PC-3 (cell line): Measurements from ENCODE around the gene PYGM. TPM values are rescaled to one million over a fixed set of nuclear protein-coding genes. Genes with fewer than 3 reads are reported as not detected.

Experiments used
- ATAC-seq: fragments of 200-7000 bp; cut with Tn5 transposase; 2 replicates; pipeline ENCODE4 v1.9.1; 2020; ENCODE audit warnings: mild to moderate bottlenecking, moderate library complexity
- BruUV-seq: library from RNA; stranded (reverse); fragments of 400-500 nt; replicated peaks from 2 replicates; lab custom pipeline; 2021; lab: Mats Ljungman, UMichigan
- CTCF ChIA-PET: fragments of 300-600 bp; sonication (Branson Sonifier 250); formaldehyde crosslinking; loops from one replicate; lab custom pipeline; 2022; ENCODE audit warnings: antibody characterized with exemption; lab: Charles Lee
- POLR2A ChIA-PET: fragments of 300-600 bp; sonication (Branson Sonifier 250); formaldehyde crosslinking; loops from one replicate; lab custom pipeline; 2022; ENCODE audit warnings: antibody characterized with exemption; ENCODE audit not compliant: unreplicated experiment; lab: Charles Lee
- DNase-seq: peaks from one replicate; pipeline ENCODE4 v3.0.0-alpha.2; 2015
- H2AFZ ChIP-seq: fragments of 300-600 bp; sonication (generic); 2 replicates; pipeline ENCODE4 v1.6.0; 2016; ENCODE audit warnings: antibody characterized with exemption, low read length
- H3F3A ChIP-seq: fragments of 300-600 bp; sonication (generic); one replicate; pipeline ENCODE4 v1.6.0; 2017; ENCODE audit warnings: antibody characterized with exemption, low read length, control low read depth, mild to moderate bottlenecking; ENCODE audit not compliant: unreplicated experiment
- H3K27ac ChIP-seq: fragments of 300-600 bp; sonication (generic); 2 replicates; pipeline ENCODE4 v1.5.1; 2016; ENCODE audit warnings: mild to moderate bottlenecking, low read length
- H3K27me3 ChIP-seq: fragments of 300-600 bp; sonication (generic); 2 replicates; pipeline ENCODE4 v1.6.1; 2016; ENCODE audit warnings: low read length, mixed read lengths
- H3K36me3 ChIP-seq: fragments of 300-600 bp; sonication (generic); 2 replicates; pipeline ENCODE4 v1.6.1; 2016; ENCODE audit warnings: low read depth, mixed run types, low read length, mixed read lengths
- H3K4me1 ChIP-seq: fragments of 300-600 bp; sonication (generic); 2 replicates; pipeline ENCODE4 v1.5.1; 2016; ENCODE audit warnings: low read length; ENCODE audit not compliant: insufficient read depth
- H3K4me2 ChIP-seq: fragments of 300-600 bp; sonication (generic); 2 replicates; pipeline ENCODE4 v1.6.0; 2016; ENCODE audit warnings: low read length
- H3K4me3 ChIP-seq: fragments of 300-600 bp; sonication (generic); 2 replicates; pipeline ENCODE4 v1.5.1; 2016; ENCODE audit warnings: mild to moderate bottlenecking, low read length, mixed read lengths
- H3K79me2 ChIP-seq: fragments of 300-600 bp; sonication (generic); 2 replicates; pipeline ENCODE4 v1.6.1; 2017; ENCODE audit warnings: low read length, mixed read lengths
- H3K9ac ChIP-seq: fragments of 300-600 bp; sonication (generic); 2 replicates; pipeline ENCODE4 v1.6.0; 2016; ENCODE audit warnings: mild to moderate bottlenecking, low read length
- H3K9me2 ChIP-seq: fragments of 300-600 bp; sonication (generic); replicated peaks from 2 replicates; pipeline ENCODE4 v1.6.1; 2016; ENCODE audit warnings: mixed run types, low read length, mixed read lengths
- H3K9me3 ChIP-seq: fragments of 300-600 bp; sonication (generic); 2 replicates; pipeline ENCODE4 v1.6.1; 2016; ENCODE audit warnings: low read length, mixed read lengths
- H4K20me1 ChIP-seq: fragments of 300-600 bp; sonication (generic); 2 replicates; pipeline ENCODE4 v1.6.1; 2016; ENCODE audit warnings: low read length, mixed read lengths
- CTCF ChIP-seq: fragments of 300-600 bp; sonication (generic); conservative IDR thresholded peaks from 2 replicates; pipeline ENCODE4 v1.5.1; 2017; ENCODE audit warnings: antibody characterized with exemption, low read depth, mild to moderate bottlenecking, low read length
- EZH2 ChIP-seq: fragments of 300-600 bp; sonication (generic); IDR thresholded peaks from one replicate; pipeline ENCODE4 v1.6.1; 2017; ENCODE audit warnings: antibody characterized with exemption, mild to moderate bottlenecking, low read length; ENCODE audit not compliant: unreplicated experiment
- EZH2phosphoT487 ChIP-seq: fragments of 300-600 bp; sonication (generic); IDR thresholded peaks from 2 replicates; pipeline ENCODE4 v1.6.1; 2018; ENCODE audit warnings: mild to moderate bottlenecking, antibody characterized with exemption, low read length, borderline replicate concordance
- intact Hi-C: fragments of 100-400 bp; cut with micrococcal nuclease; formaldehyde crosslinking; loops from 2 replicates; pipeline ENCODE4 v1.9.0; 2023
- total RNA-seq: library from RNA; depleted of rRNA; stranded (reverse); fragments of >200 nt; gene quantifications from 2 replicates; pipeline ENCODE4 v1.2.3, GENCODE V29; 2014

PYGM gene
- total RNA-seq, 1 experiment from 2014 or later, result 0.95 TPM

- peaks cover 19% of the 10 kb centered on the region for H3K4me1 ChIP-seq
Measured at GRCh38 chr11:64800303-64801157, 40.8 kb upstream of the PYGM start.

GRCh38 chr11:64799623-64800302 is 40.0 kb upstream of the PYGM start:
- Histone ChIP-seq H3K4me3 (no peak overlapping the region), H3K36me3 (peaks cover 8% of the 10 kb centered on the region; the same call in 1 of the 2 replicates), H3K27me3 (no peaks in the 10 kb centered on the region), H3F3A (peaks cover 10% of the 10 kb centered on the region), H3K4me2 (no peak overlapping the region), H3K27ac (no peak overlapping the region), H3K9ac (no peak overlapping the region), H2AFZ (no peak overlapping the region), H3K9me3 (no peaks in the 10 kb centered on the region), H4K20me1 (no peaks in the 10 kb centered on the region), H3K4me1 (peaks cover 19% of the 10 kb centered on the region), H3K9me2 (no peaks in the 10 kb centered on the region), H3K79me2 (peaks cover 10% of the 10 kb centered on the region; the same call in 1 of the 2 replicates)
- no peak for TF ChIP-seq CTCF
- no peak for TF ChIP-seq EZH2phosphoT487
- no peak for TF ChIP-seq EZH2
- ATAC-seq, result no peak
- ChIA-PET POLR2A (interaction anchor here (0.8 kb wide), 1 partner anchor 21 kb away, joined by 4 read pairs; the partner anchor contains the start of gene SF1), CTCF (no interaction called here)
- DNase-seq, result no peak
- BruUV-seq, result no TSS peak
- intact Hi-C loops, result no loop called here

More at GRCh38 chr11:64800303-64801157, 40.8 kb upstream of the PYGM start:
- H3K27me3 ChIP-seq, result no peaks in the 10 kb centered on the region
- H3K4me3 ChIP-seq, result no peak overlapping the region
- H3F3A ChIP-seq, result peaks cover 10% of the 10 kb centered on the region
- no peak overlapping the region for H2AFZ ChIP-seq
- no peak overlapping the region for H3K9ac ChIP-seq
- DNase-seq (no peak), ATAC-seq (no peak)
- H3K79me2 ChIP-seq, result peaks cover 10% of the 10 kb centered on the region; the same call in 1 of the 2 replicates
- H3K9me3 ChIP-seq, result no peaks in the 10 kb centered on the region
- intact Hi-C loops, result no loop called here
- TF ChIP-seq EZH2phosphoT487 (no peak), CTCF (no peak), EZH2 (no peak)
- no peak overlapping the region for H3K27ac ChIP-seq
- H3K4me2 ChIP-seq, result no peak overlapping the region
- ChIA-PET POLR2A (no interaction called here), CTCF (no interaction called here)
- H4K20me1 ChIP-seq, result no peaks in the 10 kb centered on the region
- H3K36me3 ChIP-seq, result peaks cover 8% of the 10 kb centered on the region; the same call in 1 of the 2 replicates
- BruUV-seq, result no TSS peak
- no peaks in the 10 kb centered on the region for H3K9me2 ChIP-seq
